Right kidney (tissue), 1 donor: ENCODE data around the gene AP1G2.

ENCODE experiments used
- DNase-seq: peaks from one replicate; pipeline ENCODE4 v3.0.0-alpha.2; 2016

The AP1G2 gene

DNA sequence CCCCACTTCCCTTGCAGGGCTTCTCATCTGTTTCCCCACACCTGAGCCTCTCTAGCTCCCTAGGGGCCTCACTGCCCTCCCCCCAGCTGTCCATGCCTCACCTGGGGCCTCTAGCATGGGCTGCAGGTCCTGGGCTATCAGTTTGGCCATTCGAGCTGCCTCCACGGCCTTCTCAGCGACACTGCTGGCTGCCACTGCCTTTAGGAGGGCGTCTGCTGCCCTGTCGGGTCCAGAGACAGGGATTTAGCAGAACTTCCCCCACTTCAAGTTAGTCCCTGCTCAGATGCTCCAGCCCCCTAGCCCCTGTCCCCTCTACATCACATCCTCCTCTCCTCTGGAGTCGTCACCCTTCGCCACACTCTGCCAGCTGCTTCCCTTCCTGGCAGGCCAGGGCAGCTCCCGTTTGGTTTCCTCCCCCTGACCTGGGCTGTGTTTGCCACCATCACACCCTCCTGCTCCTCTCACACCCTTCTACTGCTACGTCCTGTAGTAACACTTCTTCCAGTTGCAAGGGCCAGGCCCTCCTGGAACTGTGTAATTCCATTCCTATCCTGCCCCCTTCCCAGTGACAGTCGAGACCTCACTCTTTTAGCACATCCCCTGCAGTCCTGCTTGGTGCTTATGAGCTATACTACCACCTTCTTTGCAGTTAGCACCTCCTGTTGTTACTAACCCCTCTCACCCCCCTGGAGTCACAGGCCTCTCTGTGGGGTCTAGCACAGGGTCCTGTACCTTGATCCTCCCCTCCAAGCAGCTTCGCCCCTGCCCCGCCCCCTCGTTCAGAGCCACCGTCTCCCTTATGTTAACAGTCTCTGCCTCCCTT lies 4.3 kb upstream of the AP1G2 start:
- DNase-seq, result no peak

DNA sequence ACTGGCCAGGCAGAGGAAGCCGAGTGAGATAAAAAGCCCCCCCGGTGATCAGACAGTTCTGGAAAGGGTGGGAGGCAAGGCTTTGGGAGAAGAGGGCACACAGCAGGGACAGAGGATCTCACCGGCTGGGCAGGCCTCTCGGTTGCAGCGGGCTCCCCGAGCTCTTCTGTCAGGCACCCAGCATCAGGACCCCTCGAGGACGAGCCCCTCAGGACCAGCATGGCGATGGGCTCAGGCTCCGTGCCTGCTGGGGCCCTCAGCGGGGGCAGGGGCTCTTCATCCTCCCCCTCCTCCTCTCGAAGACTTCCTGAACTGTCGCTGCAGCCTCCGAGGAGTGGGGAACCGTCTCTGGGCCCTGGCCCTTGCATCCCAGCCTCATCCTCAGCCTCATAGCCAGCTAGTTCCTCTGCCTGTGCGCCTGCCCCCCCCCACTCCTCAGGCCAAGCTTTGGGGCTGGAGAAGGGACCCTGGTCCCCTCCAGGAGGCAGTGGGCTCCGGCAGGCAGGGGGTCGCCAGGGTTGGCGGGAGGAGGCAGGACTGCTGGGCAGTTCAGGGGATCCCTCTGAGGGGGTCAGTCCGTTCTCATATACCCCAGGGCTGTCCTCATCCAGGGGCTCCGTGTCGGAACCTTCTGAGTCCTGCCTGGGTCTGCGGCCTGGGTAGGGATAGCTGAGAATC lies 3.4 kb upstream of the AP1G2 start:
- DNase-seq, result no peak

DNA sequence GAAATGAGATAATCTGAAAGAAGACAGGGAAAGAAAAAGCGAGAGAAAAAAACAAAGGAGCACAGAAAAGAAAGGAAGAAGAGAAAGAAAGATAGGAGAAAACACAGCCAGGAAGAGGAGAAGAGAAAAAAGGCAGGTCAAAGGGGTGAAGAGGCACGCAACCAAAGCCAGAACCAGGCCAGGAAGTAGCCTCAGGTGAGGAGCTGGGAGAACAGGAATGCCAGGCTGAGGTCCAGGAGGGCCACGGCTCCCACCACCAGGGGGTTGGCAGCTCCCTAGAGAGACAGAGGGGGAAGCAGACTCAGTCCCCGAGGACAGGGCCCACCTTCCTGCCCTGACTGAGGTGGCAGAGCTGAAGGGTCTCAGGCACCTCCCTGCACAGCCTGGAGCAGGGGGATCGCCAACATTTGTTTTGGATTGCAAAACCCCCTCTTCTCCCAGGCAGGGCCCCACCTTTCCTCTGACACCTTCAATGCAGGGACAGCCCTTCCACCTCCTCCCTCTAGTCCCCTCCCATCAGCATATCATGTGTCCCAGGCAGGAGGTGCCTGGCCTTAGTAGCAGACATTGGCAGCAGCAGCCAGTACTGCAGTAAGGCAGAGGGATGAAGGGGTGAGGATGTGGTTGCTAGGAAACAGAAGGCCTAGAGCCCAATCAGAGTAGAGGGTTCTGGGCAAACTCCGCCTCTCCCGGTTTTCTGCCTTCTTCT lies 2.0 kb upstream of the AP1G2 start:
- no peak for DNase-seq

GRCh38 chr14:23568600-23569331 lies 1.2 kb upstream of the AP1G2 start:
- DNase-seq, result no peak

- DNase-seq, result no peak
Measured at GRCh38 chr14:23568021-23568599, 519 bp upstream of the AP1G2 start.

GRCh38 chr14:23566778-23567185 lies 809 bp downstream of the AP1G2 start:
- no peak for DNase-seq

GRCh38 chr14:23566112-23566777 lies 1.3 kb downstream of the AP1G2 start:
- no peak for DNase-seq

GRCh38 chr14:23565626-23566025 lies 2.0 kb downstream of the AP1G2 start:
- DNase-seq, result no peak

DNA sequence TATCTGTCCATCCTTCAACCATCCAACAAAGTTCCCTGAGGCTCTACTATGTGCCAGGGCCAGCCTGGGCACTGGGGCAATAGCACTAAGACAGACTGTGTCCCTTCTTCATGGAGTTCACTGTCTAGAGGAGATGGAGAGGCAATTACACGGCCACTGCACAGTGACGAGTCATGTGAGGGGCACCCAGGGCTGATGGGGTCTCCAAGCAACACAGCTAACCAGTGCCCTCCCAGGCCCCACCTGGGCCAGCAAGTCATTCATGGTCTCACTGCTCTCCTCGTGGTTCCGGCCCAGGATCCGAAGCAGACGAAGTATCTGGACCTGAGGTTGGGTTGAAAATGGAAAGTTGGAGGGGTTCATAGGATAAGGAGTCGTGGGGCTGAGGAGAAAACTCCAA lies 2.7 kb downstream of the AP1G2 start:
- DNase-seq, result no peak

DNA sequence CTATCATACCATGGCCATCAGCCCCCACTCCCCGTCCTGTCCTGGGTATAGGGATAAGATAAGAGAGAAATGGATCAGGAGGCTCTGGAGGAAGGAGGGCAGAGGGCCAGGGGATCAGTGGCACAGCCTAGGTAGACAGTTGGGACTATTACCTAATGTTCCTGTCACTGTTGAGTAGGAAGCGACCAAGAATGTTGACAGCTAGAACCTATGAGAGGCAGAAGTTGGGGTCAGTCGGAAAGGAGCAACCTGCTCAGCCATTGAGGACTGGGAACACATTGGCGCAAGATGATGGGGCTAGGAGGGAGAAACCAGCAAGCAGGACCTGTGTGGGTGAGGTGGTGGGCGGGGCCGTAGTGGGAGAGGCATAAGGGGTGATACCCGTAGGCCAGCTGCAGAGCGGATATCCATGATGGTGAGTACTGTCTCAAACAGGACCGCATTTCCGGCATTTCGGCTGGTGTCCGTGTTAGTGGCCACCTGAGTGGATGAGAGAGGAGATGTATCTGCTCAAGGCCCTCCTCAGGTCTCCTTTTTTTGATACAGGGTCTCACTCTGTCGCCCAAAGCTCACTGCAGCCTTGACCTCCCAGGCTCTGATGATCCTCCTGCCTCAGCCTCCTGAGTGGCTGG lies 3.3 kb downstream of the AP1G2 start:
- no peak for DNase-seq

DNA sequence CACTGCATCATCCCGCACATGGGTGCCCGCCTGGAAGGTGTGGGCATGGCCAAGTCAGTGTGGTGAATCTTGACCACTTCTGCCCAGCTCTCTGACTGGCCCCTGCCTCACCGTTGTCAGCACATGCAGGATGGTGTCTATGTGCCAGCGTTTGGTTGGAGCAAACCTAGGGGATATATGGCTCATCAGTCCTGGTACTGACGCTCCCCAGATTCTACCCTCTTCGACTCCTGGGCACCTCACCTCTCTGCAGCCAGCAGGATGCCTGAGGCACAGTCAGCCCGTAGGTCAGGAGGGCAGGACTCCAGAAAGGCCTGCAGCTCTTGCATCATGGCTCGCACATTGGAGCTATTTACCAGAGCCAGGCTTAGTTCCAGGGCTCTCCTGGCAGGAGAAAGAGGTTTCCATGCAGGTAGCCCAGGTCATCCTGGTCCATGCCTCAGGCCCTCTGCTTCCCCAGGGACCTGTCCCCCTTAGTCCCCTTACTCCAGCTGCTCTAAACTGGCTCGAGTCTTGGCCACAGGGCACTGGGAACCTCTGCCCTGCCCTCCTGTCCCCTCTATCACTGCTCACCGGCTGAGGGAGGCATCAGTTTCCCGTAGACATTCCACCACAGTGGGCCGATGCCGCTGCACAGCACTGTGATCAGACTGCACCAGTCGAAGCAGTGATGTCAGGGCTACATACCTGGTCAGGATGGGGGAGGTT lies 4.0 kb downstream of the AP1G2 start:
- no peak for DNase-seq

- no peak for DNase-seq
Measured at GRCh38 chr14:23562822-23563472, 4.6 kb downstream of the AP1G2 start.

DNA sequence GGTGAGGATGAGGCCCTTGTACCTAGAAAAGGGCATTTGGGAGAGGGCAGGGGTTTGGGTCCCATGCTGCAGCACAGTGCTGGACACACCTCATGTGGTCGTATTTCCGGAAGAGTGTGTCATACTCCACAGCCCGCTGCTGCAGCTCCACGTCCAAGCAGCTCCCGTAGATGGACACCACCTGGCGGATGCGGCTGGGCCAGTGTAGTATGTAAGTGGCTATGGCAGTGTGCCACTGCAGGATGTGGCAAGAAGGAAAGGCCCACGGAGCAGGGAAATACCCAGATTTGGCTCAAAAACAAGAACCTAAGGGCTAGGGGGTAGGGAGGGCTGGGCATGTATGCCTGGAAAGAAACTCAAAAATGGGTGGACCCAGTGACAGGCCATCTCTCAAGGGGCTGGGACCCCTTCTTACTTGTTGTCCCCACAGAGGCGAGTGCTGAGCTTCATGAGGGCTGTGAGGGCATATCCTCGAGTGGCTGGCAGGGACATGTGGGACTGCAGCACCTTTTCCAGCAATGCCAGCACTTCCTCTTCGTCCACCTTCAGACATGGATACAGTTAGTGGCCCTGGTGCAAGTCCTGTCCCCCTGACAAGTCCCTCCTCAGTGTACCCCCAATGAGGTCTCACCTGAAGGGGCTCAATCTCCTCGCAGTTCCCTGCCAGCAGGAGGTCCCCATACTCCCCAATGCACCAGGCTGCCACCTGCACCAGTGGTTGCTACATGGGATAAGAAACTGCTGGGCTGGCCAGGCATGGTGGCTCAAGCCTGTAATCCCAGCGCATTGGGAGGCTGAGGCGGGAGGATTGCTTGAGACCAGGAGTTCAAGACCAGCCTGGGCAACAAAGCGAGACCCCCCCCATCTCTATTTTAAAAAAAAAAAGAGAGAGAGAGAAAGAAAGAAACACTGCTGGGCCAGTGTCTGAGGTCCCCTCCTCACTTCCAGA lies 5.4 kb downstream of the AP1G2 start:
- DNase-seq, result no peak

DNA sequence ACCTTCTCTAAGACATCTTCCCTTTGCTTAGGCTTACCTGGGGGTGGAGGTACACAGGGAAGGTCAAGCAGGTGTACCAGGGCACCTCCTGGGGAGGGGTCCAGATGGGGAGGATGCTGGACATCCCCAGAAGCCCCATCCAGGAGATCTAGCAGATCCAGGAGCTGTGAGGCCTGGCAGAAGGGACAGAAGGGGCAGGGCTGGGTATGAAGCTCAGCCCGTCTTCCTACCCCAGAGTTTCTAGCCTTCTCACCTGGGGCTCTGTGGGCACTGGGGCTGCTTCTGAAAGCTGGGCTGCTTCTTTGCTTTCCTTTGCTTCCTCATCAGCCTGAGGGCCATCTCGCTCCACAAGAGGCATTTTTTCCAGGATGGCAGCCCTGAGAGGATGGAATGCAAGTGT lies 6.3 kb downstream of the AP1G2 start:
- no peak for DNase-seq

DNA sequence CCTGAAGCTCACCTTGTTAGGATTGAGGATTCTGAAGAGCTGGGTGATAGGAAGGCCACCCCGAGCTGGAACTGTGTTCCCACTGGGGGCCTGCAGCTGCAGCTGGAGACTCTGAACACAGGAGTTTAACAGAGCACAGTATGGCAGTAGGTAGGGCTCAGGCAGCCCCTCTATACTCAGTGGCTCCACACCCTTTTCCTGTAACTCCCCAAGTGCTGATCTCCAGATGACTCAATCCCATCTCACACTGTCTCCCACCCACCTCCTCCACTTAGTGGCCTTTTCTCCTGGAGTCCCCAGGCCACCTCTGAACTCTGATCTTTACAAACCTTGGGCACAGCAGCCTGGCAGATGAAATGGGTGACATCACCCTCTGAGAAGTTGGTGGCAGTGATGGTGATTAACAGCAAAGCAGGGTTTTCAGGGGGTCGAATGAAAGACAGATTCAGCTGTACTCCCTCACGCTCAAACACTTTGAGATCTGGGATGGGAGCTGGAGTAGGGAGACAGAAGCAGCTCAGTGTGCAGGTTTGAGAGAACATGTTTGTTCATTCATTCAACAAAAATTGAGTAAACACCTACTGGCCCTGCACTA lies 7.6 kb downstream of the AP1G2 start:
- DNase-seq, result no peak

GRCh38 chr14:23559010-23559925 lies 8.3 kb downstream of the AP1G2 start:
- DNase-seq, result no peak

GRCh38 chr14:23558346-23559009 lies 9.1 kb downstream of the AP1G2 start:
- no peak for DNase-seq
